SK-N-SH treated with all-trans-retinoic acid at 6 μM for 48 hours (cell line): Measurements from ENCODE around the gene SORL1-AS1.

Experiments used
- ATAC-seq: fragments of 200-7000 bp; cut with Tn5 transposase; 3 replicates; pipeline ENCODE4 v1.9.1; 2020; ENCODE audit warnings: mild to moderate bottlenecking, moderate library complexity
- ARNTL ChIP-seq: fragments of 450-650 bp; formaldehyde crosslinking; IDR thresholded peaks from 2 replicates; pipeline ENCODE4 v1.5.0; 2020; ENCODE audit warnings: low read depth, mild to moderate bottlenecking, moderate library complexity, borderline replicate concordance
- BACH2 ChIP-seq: fragments of 250-450 bp; sonication (Bioruptor Pico); IDR thresholded peaks from 2 replicates; pipeline ENCODE4 v1.9.0; 2021; ENCODE audit warnings: mild to moderate bottlenecking, borderline replicate concordance
- CREB5 ChIP-seq: fragments of 250-450 bp; sonication (Bioruptor Pico); IDR thresholded peaks from 2 replicates; pipeline ENCODE4 v1.5.1; 2020; ENCODE audit warnings: low read depth, mild to moderate bottlenecking, moderate library complexity
- CSDC2 ChIP-seq: fragments of 250-450 bp; sonication (Bioruptor Pico); IDR thresholded peaks from 2 replicates; pipeline ENCODE4 v1.5.0; 2020; ENCODE audit warnings: mild to moderate bottlenecking, moderate library complexity
- CSRNP3 ChIP-seq: fragments of 250-450 bp; sonication (Bioruptor Pico); IDR thresholded peaks from 2 replicates; pipeline ENCODE4 v1.5.1; 2021; ENCODE audit warnings: mild to moderate bottlenecking, moderate library complexity
- ESRRG ChIP-seq: fragments of 250-450 bp; sonication (Bioruptor Pico); IDR thresholded peaks from 2 replicates; pipeline ENCODE4 v1.6.1; 2021; ENCODE audit warnings: mild to moderate bottlenecking
- GLIS3 ChIP-seq: fragments of 250-450 bp; sonication (Bioruptor Pico); IDR thresholded peaks from 2 replicates; pipeline ENCODE4 v1.5.0; 2020; ENCODE audit warnings: mild to moderate bottlenecking, moderate library complexity
- ISL1 ChIP-seq: fragments of 250-450 bp; sonication (Bioruptor Pico); IDR thresholded peaks from 2 replicates; pipeline ENCODE4 v2.1.2; 2022; ENCODE audit warnings: mild to moderate bottlenecking, moderate library complexity
- OSR1 ChIP-seq: fragments of 250-450 bp; sonication (Bioruptor Pico); IDR thresholded peaks from 2 replicates; pipeline ENCODE4 v1.8.0; 2022; ENCODE audit warnings: moderate library complexity, mild to moderate bottlenecking, inconsistent platforms
- PPARA ChIP-seq: fragments of 250-450 bp; sonication (Bioruptor Pico); IDR thresholded peaks from 2 replicates; pipeline ENCODE4 v1.5.0; 2020; ENCODE audit warnings: mild to moderate bottlenecking, borderline replicate concordance
- RARB ChIP-seq: fragments of 250-450 bp; sonication (Bioruptor Pico); IDR thresholded peaks from 2 replicates; pipeline ENCODE4 v1.8.0; 2021; ENCODE audit warnings: mild to moderate bottlenecking, moderate library complexity
- SNAI2 ChIP-seq: fragments of 250-450 bp; sonication (Bioruptor Pico); IDR thresholded peaks from 2 replicates; pipeline ENCODE4 v1.5.0; 2020; ENCODE audit warnings: mild to moderate bottlenecking, moderate library complexity
- TCF4 ChIP-seq: fragments of 250-450 bp; sonication (Bioruptor Pico); IDR thresholded peaks from 2 replicates; pipeline ENCODE4 v1.8.0; 2021; ENCODE audit warnings: mild to moderate bottlenecking, moderate library complexity, borderline replicate concordance
- TOX ChIP-seq: fragments of 250-450 bp; sonication (Bioruptor Pico); IDR thresholded peaks from 2 replicates; pipeline ENCODE4 v1.8.0; 2021; ENCODE audit warnings: mild to moderate bottlenecking, moderate library complexity, borderline replicate concordance
- TSHZ2 ChIP-seq: fragments of 250-450 bp; sonication (Bioruptor Pico); IDR thresholded peaks from 2 replicates; pipeline ENCODE4 v1.5.0; 2020; ENCODE audit warnings: mild to moderate bottlenecking, moderate library complexity
- ZC3H10 ChIP-seq: fragments of 250-450 bp; sonication (Bioruptor Pico); IDR thresholded peaks from 2 replicates; pipeline ENCODE4 v1.5.1; 2021; ENCODE audit warnings: mild to moderate bottlenecking, moderate library complexity
- ZFP3 ChIP-seq: fragments of 250-450 bp; sonication (Bioruptor Pico); IDR thresholded peaks from 2 replicates; pipeline ENCODE4 v1.5.0; 2020; ENCODE audit warnings: mild to moderate bottlenecking, moderate library complexity
- ZFP30 ChIP-seq: fragments of 450-650 bp; formaldehyde crosslinking; IDR thresholded peaks from 2 replicates; pipeline ENCODE4 v1.5.0; 2022; ENCODE audit warnings: mild to moderate bottlenecking, moderate library complexity
- ZNF70 ChIP-seq: fragments of 450-650 bp; formaldehyde crosslinking; IDR thresholded peaks from 2 replicates; pipeline ENCODE4 v1.5.0; 2020; ENCODE audit warnings: mild to moderate bottlenecking, moderate library complexity
- ZNF8 ChIP-seq: fragments of 450-650 bp; formaldehyde crosslinking; IDR thresholded peaks from 2 replicates; pipeline ENCODE4 v1.5.0; 2020; ENCODE audit warnings: mild to moderate bottlenecking, moderate library complexity
- TF ChIP-seq, protein P1 (sequence below): fragments of 250-450 bp; sonication (Bioruptor Pico); IDR thresholded peaks from 2 replicates; pipeline ENCODE4 v1.8.0; 2021; ENCODE audit warnings: low read depth, mild to moderate bottlenecking, moderate library complexity, borderline replicate concordance
- TF ChIP-seq, protein P2 (sequence below): fragments of 250-450 bp; sonication (Bioruptor Pico); IDR thresholded peaks from 2 replicates; pipeline ENCODE4 v1.8.0; 2020; ENCODE audit warnings: mild to moderate bottlenecking, moderate library complexity, borderline replicate concordance

SORL1-AS1 gene

GRCh38 chr11:121476379-121477032 lies 23.7 kb upstream of the SORL1-AS1 start:
- no peak for TF ChIP-seq ARNTL (CRISPR knock-in tag)
- TF ChIP-seq ZNF70 (CRISPR knock-in tag) = no peak
- no peak for TF ChIP-seq ESRRG (CRISPR knock-in tag)
- TF ChIP-seq TOX = no peak
- TF ChIP-seq ISL1 (CRISPR knock-in tag) = no peak
- TF ChIP-seq, protein P1, sequence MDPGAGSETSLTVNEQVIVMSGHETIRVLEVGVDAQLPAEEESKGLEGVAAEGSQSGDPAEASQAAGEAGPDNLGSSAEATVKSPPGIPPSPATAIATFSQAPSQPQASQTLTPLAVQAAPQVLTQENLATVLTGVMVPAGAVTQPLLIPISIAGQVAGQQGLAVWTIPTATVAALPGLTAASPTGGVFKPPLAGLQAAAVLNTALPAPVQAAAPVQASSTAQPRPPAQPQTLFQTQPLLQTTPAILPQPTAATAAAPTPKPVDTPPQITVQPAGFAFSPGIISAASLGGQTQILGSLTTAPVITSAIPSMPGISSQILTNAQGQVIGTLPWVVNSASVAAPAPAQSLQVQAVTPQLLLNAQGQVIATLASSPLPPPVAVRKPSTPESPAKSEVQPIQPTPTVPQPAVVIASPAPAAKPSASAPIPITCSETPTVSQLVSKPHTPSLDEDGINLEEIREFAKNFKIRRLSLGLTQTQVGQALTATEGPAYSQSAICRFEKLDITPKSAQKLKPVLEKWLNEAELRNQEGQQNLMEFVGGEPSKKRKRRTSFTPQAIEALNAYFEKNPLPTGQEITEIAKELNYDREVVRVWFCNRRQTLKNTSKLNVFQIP (CRISPR knock-in tag) = no peak
- no peak for TF ChIP-seq ZC3H10 (CRISPR knock-in tag)
- TF ChIP-seq TCF4 (CRISPR knock-in tag) = no peak
- TF ChIP-seq CREB5 (CRISPR knock-in tag) = no peak
- no peak for TF ChIP-seq RARB (CRISPR knock-in tag)
- TF ChIP-seq ZNF8 = no peak
- no peak for TF ChIP-seq ZFP3 (CRISPR knock-in tag)
- no peak for TF ChIP-seq SNAI2
- no peak for TF ChIP-seq PPARA (CRISPR knock-in tag)
- TF ChIP-seq GLIS3 (CRISPR knock-in tag) = no peak
- no peak for TF ChIP-seq BACH2 (CRISPR knock-in tag)
- TF ChIP-seq CSDC2 (CRISPR knock-in tag) = no peak
- no peak for TF ChIP-seq OSR1
- TF ChIP-seq, protein P2, sequence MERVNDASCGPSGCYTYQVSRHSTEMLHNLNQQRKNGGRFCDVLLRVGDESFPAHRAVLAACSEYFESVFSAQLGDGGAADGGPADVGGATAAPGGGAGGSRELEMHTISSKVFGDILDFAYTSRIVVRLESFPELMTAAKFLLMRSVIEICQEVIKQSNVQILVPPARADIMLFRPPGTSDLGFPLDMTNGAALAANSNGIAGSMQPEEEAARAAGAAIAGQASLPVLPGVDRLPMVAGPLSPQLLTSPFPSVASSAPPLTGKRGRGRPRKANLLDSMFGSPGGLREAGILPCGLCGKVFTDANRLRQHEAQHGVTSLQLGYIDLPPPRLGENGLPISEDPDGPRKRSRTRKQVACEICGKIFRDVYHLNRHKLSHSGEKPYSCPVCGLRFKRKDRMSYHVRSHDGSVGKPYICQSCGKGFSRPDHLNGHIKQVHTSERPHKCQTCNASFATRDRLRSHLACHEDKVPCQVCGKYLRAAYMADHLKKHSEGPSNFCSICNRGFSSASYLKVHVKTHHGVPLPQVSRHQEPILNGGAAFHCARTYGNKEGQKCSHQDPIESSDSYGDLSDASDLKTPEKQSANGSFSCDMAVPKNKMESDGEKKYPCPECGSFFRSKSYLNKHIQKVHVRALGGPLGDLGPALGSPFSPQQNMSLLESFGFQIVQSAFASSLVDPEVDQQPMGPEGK = no peak
- no peak for ATAC-seq

GRCh38 chr11:121474680-121475079 lies 21.9 kb upstream of the SORL1-AS1 start:
- no peak for ATAC-seq
- TF ChIP-seq PPARA (CRISPR knock-in tag) (no peak), ESRRG (CRISPR knock-in tag) (no peak), CSDC2 (CRISPR knock-in tag) (no peak), SNAI2 (no peak), TOX (no peak), OSR1 (no peak), CSRNP3 (CRISPR knock-in tag) (no peak), TSHZ2 (CRISPR knock-in tag) (no peak), RARB (CRISPR knock-in tag) (no peak), ZFP3 (CRISPR knock-in tag) (no peak), ZNF70 (CRISPR knock-in tag) (no peak), ISL1 (CRISPR knock-in tag) (no peak), TCF4 (CRISPR knock-in tag) (no peak), BACH2 (CRISPR knock-in tag) (no peak), ZFP30 (CRISPR knock-in tag) (no peak)
- TF ChIP-seq, protein P2 = no peak
- TF ChIP-seq, protein P1 (CRISPR knock-in tag) = no peak
- TF ChIP-seq, all 23 proteins: peak for 0
